GM19468 (cell line): ENCODE results near the gene DLL3.

Experiments
- ATAC-seq: cut with Tn5 transposase; IDR thresholded peaks from one replicate; pipeline ENCODE4 v1.9.1; 2021; ENCODE audit warnings: mild to moderate bottlenecking, moderate library complexity, moderate number of reproducible peaks; ENCODE audit not compliant: unreplicated experiment; ENCODE audit errors: extremely low read depth

DLL3 gene

DNA sequence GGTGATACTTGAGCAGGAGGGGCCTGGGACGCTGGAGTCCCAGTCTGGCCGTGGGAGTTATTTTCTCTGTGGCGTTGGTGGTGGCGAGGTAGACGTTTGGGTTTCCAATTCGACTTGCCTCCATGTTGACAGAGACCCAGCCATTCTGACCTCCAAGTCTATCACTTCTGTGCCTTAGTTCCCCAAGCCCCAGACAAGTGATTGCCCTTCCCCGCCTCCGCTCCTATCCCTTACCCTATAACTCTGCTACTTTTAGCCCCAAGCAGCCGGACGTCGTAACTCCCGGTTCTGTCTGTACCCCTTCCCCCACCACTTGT, 17.6 kb upstream of the DLL3 start:
- no peak for ATAC-seq

DNA sequence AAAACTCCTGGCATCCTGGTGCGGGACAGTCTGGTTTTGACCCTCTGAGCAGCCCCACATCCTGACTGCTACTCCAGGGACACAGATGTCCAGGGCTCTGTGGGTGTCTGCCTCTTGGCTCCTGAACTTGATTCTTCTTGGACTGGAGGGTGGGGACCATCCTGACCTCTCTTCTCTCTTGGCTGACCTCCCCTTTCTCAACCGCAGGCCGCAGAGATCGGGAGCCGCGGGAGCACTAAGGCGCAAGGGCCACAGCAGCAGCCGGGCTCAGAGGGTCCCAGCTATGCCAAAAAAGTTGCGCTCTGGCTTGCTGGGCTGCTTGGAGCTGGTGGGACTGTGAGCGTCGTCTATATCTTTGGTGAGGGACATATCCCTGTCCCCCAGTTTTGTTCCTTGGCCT, 17.1 kb upstream of the DLL3 start:
- no peak for ATAC-seq

DNA sequence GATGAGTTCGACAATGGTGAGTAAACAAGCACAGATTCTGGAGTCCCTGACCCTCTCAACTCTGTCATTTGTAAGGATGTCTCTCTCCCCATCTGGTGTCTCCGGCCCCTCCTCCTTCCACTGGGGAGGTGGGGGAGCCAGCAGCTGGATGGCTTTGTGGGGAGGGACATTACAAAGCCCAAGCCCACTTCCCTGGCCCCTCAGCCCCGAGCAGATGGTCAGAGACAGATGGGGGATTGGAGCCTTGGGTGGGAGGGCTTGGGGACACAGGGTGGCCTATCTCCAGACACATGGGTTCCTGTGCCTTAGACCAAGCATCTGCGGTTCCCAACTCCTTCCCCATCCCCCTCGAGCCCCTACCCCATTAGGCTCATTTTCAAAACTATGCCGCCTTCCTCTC, 15.6 kb upstream of the DLL3 start:
- ATAC-seq = no peak

DNA sequence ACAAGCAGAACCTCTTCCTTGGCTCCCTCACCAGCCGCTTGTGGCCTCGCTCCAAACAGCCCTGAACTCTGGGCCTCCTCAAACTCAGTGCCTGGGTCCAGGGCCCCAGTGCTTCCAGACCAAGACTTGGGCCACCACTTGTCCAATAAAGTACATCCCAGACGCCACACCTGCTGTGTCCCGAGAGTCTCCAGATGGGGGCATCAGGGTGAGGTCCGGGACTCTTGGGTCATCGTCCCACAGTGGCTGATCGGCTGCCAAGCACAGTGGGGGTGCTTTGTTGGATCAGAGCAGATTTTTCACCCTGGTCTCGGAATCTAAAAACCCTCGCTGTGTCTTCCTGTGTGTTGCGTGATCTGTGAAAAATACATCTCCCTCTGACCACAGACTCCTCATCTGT, 9.0 kb upstream of the DLL3 start:
- ATAC-seq = no peak

DNA sequence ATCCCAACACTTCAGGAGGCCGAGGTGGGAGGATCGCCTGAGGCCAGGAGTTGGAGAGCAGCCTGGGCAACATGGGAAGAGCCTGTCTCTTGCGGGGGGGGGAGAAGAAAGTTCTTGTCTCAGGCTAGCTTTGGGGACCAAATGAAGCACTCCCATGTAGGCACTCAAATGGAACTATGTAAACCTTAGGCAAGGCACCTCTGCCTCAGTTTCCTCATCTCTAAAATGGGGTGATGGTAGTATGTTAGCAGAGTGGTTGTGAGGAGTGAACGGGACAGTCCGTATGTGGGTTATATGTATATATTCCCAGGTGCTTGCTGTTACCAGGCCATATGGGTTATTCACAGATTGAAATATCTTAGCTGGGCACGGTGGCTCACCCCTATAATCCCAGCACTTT, 6.5 kb upstream of the DLL3 start:
- ATAC-seq = no peak

DNA sequence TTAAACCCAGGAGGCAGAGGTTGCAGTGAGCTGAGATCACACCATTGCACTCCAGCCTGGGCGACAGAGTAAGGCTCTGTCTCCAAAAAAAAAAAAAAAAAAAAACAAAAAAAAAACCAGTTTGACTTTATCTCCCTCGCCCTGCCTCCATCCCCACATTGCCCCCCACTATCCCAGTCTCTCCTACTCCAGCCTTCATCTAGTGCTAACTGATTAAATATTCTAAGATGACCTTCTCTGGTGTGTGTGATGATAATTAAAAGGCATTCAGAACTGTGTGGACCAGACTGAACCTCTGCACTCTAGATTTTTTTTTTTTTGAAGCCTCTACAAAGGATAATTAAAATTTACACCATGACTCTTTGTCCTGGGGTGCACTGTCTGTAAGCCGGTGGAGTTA, 6.0 kb upstream of the DLL3 start:
- no peak for ATAC-seq

DNA sequence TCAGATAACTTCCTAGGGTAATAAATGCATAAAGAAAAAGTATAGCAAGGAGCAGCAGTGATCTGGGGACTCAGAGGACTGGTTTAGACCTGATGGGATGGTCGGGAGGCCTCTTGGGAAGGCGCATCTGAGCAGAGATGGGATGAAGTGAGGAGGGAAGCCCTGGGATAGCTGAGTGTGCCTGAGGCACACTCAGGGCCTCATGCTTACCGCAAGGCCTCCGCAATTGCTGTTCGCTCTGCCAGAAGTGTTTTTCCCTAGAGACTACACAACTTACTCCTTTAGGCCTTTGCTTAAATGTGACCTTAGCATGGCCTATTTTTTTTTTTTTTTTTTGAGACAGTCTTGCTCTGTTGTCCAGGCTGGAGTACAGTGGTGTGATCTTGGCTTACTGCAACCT, 4.1 kb upstream of the DLL3 start:
- no peak for ATAC-seq

DNA sequence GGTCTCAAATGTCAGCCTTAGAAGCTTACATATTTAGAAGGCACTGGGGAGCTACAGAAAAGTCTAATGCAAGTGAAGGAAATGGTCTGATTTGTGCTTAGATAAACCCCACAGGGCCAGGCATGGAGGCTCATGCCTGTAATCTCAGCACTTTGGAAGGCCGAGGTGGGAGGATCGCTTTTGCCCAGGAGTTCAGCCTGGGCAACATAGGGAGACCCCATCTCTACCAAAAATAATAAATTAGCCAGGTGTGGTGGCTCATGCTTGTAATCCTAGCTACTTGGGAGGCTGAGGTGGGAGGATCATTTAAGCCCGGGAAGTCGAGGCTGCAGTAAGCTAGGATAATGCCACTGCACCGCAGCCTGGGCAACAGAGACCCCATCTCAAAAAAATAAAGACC, 2.7 kb upstream of the DLL3 start:
- no peak for ATAC-seq

DNA sequence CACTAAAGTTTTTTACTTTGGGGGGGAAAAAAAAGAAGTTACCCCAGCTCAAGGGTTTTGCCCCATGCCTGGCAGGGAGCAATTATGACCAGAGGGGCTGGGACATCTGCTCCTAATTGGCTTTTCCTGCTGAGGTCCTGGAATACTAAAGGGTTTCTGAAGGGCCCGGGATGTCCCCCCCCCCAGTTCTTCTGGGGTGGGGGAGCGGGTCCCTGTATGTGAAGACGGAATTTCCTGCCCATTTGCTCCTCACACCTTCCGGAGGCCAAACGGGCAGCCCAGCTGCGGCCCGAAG, 1.1 kb upstream of the DLL3 start:
- ATAC-seq = no peak

DNA sequence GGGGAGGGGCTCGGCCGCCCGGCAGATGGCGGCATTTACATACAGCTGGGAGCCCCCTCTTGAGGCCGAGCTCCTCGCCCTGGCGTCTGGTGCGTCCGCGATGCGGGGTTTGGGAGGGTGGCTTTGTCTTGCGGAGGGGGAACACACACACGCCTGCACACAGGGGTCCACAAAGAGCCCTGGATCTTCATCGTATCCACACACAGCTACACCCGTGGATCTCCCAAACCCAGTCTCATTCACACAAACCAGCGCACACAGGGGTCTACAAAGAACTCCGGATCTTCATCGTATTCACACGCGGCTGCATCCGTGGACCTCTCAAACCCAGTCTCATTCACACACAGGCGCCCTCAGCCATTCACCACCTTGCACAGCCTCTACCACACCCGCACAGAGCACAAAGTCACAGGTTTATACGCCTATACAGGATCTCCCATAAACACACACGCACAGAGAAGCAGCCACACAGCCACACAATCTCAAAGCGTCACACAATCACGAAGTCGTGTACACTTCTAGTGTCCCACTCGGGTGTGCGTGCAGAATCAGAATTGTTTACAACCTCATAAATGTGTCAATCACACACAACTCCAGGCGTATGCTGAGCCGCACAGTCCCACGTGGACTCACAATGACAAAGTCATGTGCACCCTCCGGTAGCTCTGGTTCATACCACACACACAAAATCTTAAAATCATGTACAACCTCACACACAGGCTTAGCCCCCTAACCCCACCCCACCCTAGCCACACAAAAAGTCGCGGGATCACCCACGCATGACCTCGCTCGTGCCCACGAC, 550 bp upstream of the DLL3 start:
- ATAC-seq = no peak

DNA sequence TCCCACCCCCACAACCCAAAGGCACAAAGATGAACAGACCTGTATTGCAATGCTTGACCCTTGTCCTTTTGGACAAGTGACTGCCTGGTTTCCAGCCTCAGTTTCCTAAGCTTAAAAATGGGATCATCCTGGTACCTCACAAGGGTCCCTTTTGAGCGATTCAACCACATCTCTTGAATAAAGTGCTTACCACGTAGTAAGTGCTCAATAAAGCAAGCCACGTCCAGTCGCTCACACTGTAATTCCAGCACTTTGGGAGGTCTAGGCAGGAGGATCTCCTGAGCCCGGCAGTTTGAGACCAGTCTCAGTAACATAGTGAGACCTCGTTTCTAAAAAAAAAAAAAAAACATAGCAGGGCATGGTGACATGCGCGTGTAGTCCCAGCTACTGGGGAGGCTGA, 1.2 kb downstream of the DLL3 start:
- ATAC-seq = no peak

DNA sequence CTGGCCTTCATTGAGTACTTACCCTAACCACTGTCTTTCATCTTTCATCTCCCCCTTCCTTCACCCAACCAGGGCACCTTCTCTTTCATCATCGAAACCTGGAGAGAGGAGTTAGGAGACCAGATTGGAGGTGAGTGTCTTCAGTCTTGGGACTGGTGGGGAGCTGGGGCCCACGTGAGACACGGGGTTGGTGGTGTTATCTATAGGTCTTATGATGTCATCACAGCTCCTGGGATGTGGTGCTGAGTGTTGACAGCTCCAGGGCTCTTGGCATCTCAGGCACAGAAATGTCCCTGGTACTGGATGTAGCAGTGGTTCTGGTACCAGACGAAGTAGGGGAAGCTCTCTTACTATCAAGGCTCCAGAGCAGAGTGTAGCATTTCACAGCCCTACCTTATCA, 1.8 kb downstream of the DLL3 start:
- no peak for ATAC-seq

DNA sequence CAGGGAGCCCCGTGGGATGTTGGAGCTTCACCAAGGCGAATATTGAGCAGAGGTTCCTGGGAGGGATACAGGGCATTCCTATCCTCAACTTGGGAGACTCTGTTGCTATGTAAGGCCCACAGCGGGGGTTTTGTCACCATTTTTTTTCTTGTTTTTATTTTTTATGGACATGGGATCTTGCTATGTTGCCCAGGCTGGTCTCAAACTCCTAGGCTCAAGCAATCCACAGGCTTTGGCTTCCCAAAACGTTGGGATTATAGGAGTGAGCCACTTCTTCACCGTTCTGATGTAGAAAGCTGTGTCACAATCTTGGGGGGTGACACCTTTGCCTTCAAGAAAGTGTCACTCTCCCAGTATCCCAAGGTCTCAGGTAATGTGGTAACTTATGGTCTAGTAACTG, 2.6 kb downstream of the DLL3 start:
- ATAC-seq = no peak

DNA sequence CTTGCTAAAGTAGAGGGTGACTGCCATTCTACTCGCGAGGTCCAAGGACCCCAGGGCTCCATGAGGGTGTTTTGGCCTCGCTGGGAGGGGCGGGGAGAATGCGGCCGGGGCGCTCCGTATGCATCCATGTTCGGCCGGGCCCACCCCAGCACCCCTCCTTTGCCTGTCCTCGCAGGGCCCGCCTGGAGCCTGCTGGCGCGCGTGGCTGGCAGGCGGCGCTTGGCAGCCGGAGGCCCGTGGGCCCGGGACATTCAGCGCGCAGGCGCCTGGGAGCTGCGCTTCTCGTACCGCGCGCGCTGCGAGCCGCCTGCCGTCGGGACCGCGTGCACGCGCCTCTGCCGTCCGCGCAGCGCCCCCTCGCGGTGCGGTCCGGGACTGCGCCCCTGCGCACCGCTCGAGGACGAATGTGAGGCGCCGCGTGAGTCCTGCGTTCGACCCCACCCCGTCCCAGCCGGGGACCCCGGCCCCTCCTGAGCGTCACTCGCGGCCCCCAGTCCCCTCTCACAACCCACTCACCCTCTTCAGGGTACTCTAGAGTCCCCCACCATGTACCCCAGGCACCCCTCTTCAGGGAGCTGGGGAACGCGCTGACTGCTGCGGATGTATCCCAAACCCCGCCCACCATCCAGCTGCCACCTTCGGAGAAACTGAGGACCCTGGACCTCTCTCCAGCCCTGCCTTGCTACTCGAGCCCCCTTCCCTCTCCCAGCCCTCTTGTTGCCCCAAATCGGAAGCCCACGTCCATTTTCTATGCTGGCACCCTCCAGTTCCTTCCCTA, 4.1 kb downstream of the DLL3 start:
- no peak for ATAC-seq

DNA sequence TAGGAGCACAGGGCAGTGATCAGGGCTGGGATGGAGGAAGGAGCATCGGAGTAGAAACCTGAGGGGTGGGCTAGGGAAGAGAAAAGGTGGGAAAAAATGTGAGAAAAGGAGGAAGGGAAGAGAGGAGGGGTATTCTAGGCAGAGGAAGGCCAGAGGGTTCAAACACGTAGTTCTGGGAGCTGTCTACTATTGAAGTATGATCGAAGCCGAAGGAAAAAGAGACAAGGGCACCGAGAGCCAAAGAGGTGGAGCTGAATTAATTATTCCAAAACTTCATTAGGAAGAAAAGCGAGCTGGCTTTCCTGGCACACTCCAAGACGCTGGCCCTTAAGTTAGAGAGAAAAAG, 7.8 kb downstream of the DLL3 start:
- ATAC-seq = no peak

DNA sequence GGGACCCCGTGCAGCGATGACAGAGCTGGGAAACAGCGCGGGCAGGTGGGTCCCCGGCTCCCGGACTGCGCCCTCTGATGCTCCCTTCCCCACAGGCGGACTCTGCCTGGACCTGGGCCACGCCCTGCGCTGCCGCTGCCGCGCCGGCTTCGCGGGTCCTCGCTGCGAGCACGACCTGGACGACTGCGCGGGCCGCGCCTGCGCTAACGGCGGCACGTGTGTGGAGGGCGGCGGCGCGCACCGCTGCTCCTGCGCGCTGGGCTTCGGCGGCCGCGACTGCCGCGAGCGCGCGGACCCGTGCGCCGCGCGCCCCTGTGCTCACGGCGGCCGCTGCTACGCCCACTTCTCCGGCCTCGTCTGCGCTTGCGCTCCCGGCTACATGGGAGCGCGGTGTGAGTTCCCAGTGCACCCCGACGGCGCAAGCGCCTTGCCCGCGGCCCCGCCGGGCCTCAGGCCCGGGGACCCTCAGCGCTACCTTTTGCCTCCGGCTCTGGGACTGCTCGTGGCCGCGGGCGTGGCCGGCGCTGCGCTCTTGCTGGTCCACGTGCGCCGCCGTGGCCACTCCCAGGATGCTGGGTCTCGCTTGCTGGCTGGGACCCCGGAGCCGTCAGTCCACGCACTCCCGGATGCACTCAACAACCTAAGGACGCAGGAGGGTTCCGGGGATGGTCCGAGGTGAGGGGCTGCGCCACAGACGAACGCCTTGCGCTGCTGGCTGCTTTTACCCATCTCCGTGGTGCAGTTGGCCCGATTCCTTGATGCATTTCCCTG, 8.4 kb downstream of the DLL3 start:
- ATAC-seq = no peak

DNA sequence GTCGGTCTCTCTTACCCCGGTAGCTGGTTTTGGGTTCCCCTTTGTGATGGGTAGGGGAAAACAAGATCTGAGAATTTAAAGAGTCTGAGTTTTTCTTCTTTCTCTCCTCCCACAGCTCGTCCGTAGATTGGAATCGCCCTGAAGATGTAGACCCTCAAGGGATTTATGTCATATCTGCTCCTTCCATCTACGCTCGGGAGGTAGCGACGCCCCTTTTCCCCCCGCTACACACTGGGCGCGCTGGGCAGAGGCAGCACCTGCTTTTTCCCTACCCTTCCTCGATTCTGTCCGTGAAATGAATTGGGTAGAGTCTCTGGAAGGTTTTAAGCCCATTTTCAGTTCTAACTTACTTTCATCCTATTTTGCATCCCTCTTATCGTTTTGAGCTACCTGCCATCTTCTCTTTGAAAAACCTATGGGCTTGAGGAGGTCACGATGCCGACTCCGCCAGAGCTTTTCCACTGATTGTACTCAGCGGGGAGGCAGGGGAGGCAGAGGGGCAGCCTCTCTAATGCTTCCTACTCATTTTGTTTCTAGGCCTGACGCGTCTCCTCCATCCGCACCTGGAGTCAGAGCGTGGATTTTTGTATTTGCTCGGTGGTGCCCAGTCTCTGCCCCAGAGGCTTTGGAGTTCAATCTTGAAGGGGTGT, 9.1 kb downstream of the DLL3 start:
- no peak for ATAC-seq

DNA sequence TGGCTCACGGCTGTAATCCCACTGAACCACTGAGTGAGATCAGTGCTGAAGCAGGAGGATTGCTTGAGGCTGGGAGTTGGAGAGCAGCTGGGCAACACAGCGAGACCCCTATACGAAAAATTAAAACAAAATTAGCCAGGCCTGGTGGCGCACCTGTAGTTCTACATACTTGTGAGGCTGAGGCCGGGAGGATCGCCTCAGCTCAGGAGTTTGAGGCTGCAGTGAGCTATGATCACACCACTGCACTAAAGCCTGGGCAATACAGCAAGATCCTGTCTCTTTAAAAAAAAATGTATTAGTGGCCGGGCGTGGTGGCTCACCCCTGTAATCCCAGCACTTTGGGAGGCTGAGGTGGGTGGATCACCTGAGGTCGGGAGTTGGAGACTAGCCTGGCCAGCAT, 9.9 kb downstream of the DLL3 start:
- ATAC-seq = no peak

DNA sequence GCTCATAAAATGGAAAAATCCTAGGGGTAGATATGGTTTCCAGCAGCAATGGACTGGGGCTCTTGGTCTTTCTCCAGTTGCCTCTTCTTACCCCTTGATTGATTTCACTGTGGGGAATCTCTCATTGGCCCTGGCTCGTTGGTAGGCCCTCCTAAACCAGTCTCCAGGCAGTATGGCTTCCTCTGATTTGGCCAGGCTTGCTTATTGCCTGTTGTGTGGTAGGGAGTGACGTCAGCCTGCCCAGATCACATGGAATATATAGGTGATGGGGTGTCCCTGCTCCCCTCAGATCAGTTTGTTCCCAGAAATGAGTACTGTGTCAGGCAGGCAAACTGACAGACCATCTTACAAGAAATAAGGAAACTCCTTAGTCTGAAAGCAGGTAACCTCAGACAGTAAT, 10.5 kb downstream of the DLL3 start:
- ATAC-seq = no peak

DNA sequence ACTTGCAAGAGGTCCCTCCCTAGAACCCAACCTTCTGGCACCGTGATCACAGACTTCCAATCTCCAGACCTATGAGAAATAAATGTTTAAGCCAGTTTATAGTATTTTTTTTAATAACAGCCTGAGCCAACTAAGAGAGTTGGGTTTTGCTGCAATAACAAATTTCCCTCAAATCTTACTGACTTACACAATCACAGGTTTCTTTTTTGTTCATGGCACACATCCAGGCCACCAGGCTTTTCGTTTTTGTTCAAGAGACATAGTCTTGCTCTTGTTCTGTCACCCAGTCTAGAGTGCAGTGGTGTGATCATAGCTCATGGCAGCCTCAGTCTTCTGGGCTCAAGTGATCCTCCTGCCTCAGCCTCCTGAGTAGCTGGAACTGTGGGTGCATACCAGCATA, 14.2 kb downstream of the DLL3 start:
- no peak for ATAC-seq
